NCI-H1417 (cell line): Measurements from ENCODE around the gene EIF2B4.
"Not testable (repeated sequence)": the region's sequence is repeated elsewhere in the genome, so short reads cannot be mapped to it uniquely, and the experiment has no call there.

ENCODE experiments used
- DNase-seq, 3 experiments: peaks; one replicate each; lab custom pipeline; 2025; lab: John Stamatoyannopoulos, UW

EIF2B4 gene

GRCh38 chr2:27377618-27378095 is 7.5 kb upstream of the EIF2B4 start:
- no peak for DNase-seq

GRCh38 chr2:27376866-27377617 is 6.9 kb upstream of the EIF2B4 start:
- no peak for DNase-seq

- no peak for DNase-seq
Measured at GRCh38 chr2:27376151-27376865, 6.2 kb upstream of the EIF2B4 start.

- no peak for DNase-seq
Measured at GRCh38 chr2:27375513-27376099, 5.5 kb upstream of the EIF2B4 start.

- no peak for DNase-seq
Measured at GRCh38 chr2:27373567-27373966, 3.4 kb upstream of the EIF2B4 start.

- DNase-seq: no peak
Measured at GRCh38 chr2:27372937-27373336, 2.8 kb upstream of the EIF2B4 start.

GRCh38 chr2:27370816-27371620 is 880 bp upstream of the EIF2B4 start:
- peak in 2 of 3 experiments; percentile 15 to 61 for DNase-seq

GRCh38 chr2:27369471-27370025 is 590 bp downstream of the EIF2B4 start:
- peak in 1 of 3 experiments; percentile 85 for DNase-seq

- DNase-seq: no peak
Measured at GRCh38 chr2:27363933-27364332, 6.2 kb downstream of the EIF2B4 start.

- DNase-seq: no peak
Measured at GRCh38 chr2:27362678-27363420, 7.3 kb downstream of the EIF2B4 start.

GRCh38 chr2:27356382-27357181 is 13.6 kb downstream of the EIF2B4 start, which contains the start of gene GTF3C2:
Gene GTF3C2, minus strand, starts transcription at chr2:27356764. Its CDS starts 13,210 bp downstream, at chr2:27343554.
- DNase-seq: peak; percentile 98 to 100 (median 99)

- peak in 1 of 3 experiments; percentile 84 for DNase-seq
Measured at GRCh38 chr2:27356056-27356381, 14.1 kb downstream of the EIF2B4 start.

GRCh38 chr2:27354597-27354927 is 15.6 kb downstream of the EIF2B4 start:
- no peak for DNase-seq

- no peak for DNase-seq
Measured at GRCh38 chr2:27353762-27354596, 16.2 kb downstream of the EIF2B4 start.

GRCh38 chr2:27353386-27353761 is 16.8 kb downstream of the EIF2B4 start:
- DNase-seq: not testable (repeated sequence)

GRCh38 chr2:27351802-27352598 is 18.1 kb downstream of the EIF2B4 start:
- DNase-seq: no peak

GRCh38 chr2:27350106-27350693 is 19.9 kb downstream of the EIF2B4 start:
- DNase-seq: no peak

GRCh38 chr2:27347641-27348040 is 22.5 kb downstream of the EIF2B4 start:
- no peak for DNase-seq
